IMR-90 (cell line): ENCODE measurements around the gene AMBRA1. TPM values are rescaled to one million over a fixed set of nuclear protein-coding genes. Genes with fewer than 3 reads are reported as not detected.

Experiments used
- ATAC-seq: fragments of 200-7000 bp; cut with Tn5 transposase; 2 replicates; pipeline ENCODE4 v1.9.1; 2020; ENCODE audit warnings: low read depth, mild to moderate bottlenecking, moderate library complexity
- BruUV-seq: library from RNA; stranded (reverse); fragments of 400-500 nt; replicated peaks from 2 replicates; lab custom pipeline; 2021; lab: Mats Ljungman, UMichigan
- CTCF ChIA-PET: fragments of 300-600 bp; formaldehyde crosslinking; extraction: SDS; loops from one replicate; lab custom pipeline; 2021; ENCODE audit warnings: antibody characterized with exemption; lab: Yijun Ruan, JAX
- POLR2A ChIA-PET: fragments of 300-600 bp; sonication (Branson Sonifier 250); formaldehyde crosslinking; loops from one replicate; lab custom pipeline; 2022; ENCODE audit warnings: antibody characterized with exemption; ENCODE audit not compliant: unreplicated experiment; lab: Charles Lee
- DNase-seq: peaks from one replicate; pipeline ENCODE4 v3.0.0; 2013
- H2AFZ ChIP-seq: replicated peaks from 2 replicates; pipeline ENCODE3; 2013; ENCODE audit warnings: low read length, mild to moderate bottlenecking; ENCODE audit not compliant: poor library complexity
- H2AK5ac ChIP-seq: 2 replicates; pipeline ENCODE4 v1.6.1; 2013; ENCODE audit warnings: low read depth, low read length, inconsistent platforms
- H2AK9ac ChIP-seq: replicated peaks from 2 replicates; pipeline ENCODE3; 2013; ENCODE audit warnings: mild to moderate bottlenecking, low read depth, low read length, moderate library complexity; ENCODE audit not compliant: poor library complexity
- H2BK120ac ChIP-seq: 2 replicates; pipeline ENCODE4 v1.6.1; 2013; ENCODE audit warnings: low read depth, low read length, inconsistent platforms
- H2BK15ac ChIP-seq: 3 replicates; pipeline ENCODE4 v1.6.1; 2013; ENCODE audit warnings: low read depth, low read length, inconsistent platforms
- H2BK20ac ChIP-seq: 2 replicates; pipeline ENCODE4 v1.6.1; 2013; ENCODE audit warnings: low read depth, mild to moderate bottlenecking, inconsistent platforms, low read length, moderate library complexity
- H2BK5ac ChIP-seq: 2 replicates; pipeline ENCODE4 v1.6.1; 2013; ENCODE audit warnings: mild to moderate bottlenecking, low read depth, low read length, inconsistent platforms; ENCODE audit not compliant: poor library complexity, severe bottlenecking
- H3K14ac ChIP-seq: replicated peaks from 2 replicates; pipeline ENCODE4 v1.6.1; 2013; ENCODE audit warnings: low read depth, low read length, inconsistent platforms
- H3K18ac ChIP-seq: 2 replicates; pipeline ENCODE4 v1.6.1; 2013; ENCODE audit warnings: low read depth, low read length, control low read depth
- H3K23ac ChIP-seq: 2 replicates; pipeline ENCODE4 v1.6.1; 2013; ENCODE audit warnings: low read depth, low read length, inconsistent platforms
- H3K27ac ChIP-seq: 2 replicates; pipeline ENCODE4 v1.5.1; 2013; ENCODE audit warnings: mild to moderate bottlenecking, control low read depth, low read length; ENCODE audit not compliant: insufficient read depth
- H3K27me3 ChIP-seq: 2 replicates; pipeline ENCODE4 v1.6.1; 2013; ENCODE audit warnings: low read length; ENCODE audit not compliant: control insufficient read depth, insufficient read depth
- H3K36me3 ChIP-seq: 2 replicates; pipeline ENCODE4 v1.6.1; 2013; ENCODE audit warnings: low read length, mixed read lengths; ENCODE audit not compliant: control insufficient read depth, insufficient read depth
- H3K4ac ChIP-seq: 2 replicates; pipeline ENCODE4 v1.6.1; 2013; ENCODE audit warnings: low read depth, low read length, inconsistent platforms
- H3K4me1 ChIP-seq: 2 replicates; pipeline ENCODE4 v1.6.1; 2013; ENCODE audit warnings: low read length, mixed read lengths; ENCODE audit not compliant: control insufficient read depth, insufficient read depth
- H3K4me2 ChIP-seq: 2 replicates; pipeline ENCODE4 v1.6.1; 2013; ENCODE audit warnings: low read depth, mild to moderate bottlenecking, control low read depth, low read length, moderate library complexity
- H3K4me3 ChIP-seq: 2 replicates; pipeline ENCODE4 v1.5.1; 2013; ENCODE audit warnings: low read depth, mild to moderate bottlenecking, control low read depth, low read length, moderate library complexity; ENCODE audit not compliant: insufficient read depth
- H3K56ac ChIP-seq: 2 replicates; pipeline ENCODE4 v1.6.1; 2013; ENCODE audit warnings: low read length, inconsistent platforms; ENCODE audit not compliant: insufficient read depth; ENCODE audit errors: extremely low read depth
- H3K79me1 ChIP-seq, 2 experiments: 2 replicates each; pipeline ENCODE4 v1.6.1; 2013; ENCODE audit warnings: low read length in 2 of 2, inconsistent platforms in 1 of 2, low read depth in 1 of 2
- H3K9ac ChIP-seq: 2 replicates; pipeline ENCODE4 v1.6.1; 2013; ENCODE audit warnings: low read depth, low read length, control low read depth
- H3K9me1 ChIP-seq: 2 replicates; pipeline ENCODE4 v1.6.1; 2013; ENCODE audit warnings: low read length, inconsistent platforms; ENCODE audit not compliant: insufficient read depth
- H3K9me3 ChIP-seq: 2 replicates; pipeline ENCODE4 v1.6.1; 2013; ENCODE audit warnings: low read length; ENCODE audit not compliant: control insufficient read depth, insufficient read depth
- H4K20me1 ChIP-seq: 2 replicates; pipeline ENCODE4 v1.6.1; 2013; ENCODE audit warnings: low read length, inconsistent platforms; ENCODE audit not compliant: insufficient read depth
- H4K5ac ChIP-seq: 2 replicates; pipeline ENCODE4 v1.6.1; 2013; ENCODE audit warnings: mild to moderate bottlenecking, low read depth, low read length, control low read depth
- H4K8ac ChIP-seq, 2 experiments: 2 replicates each; pipeline ENCODE4 v1.6.1; 2013; ENCODE audit warnings: low read depth in 2 of 2, low read length in 2 of 2, control low read depth in 1 of 2, inconsistent platforms in 1 of 2
- H4K91ac ChIP-seq: 2 replicates; pipeline ENCODE4 v1.6.1; 2013; ENCODE audit warnings: low read depth, low read length, inconsistent platforms; ENCODE audit not compliant: insufficient read depth
- CEBPB ChIP-seq: IDR thresholded peaks from 2 replicates; pipeline ENCODE4 v1.6.1; 2012; ENCODE audit warnings: low read depth, low read length, improper control_type of control experiment
- RFX5 ChIP-seq: IDR thresholded peaks from 2 replicates; pipeline ENCODE4 v1.8.0; 2012; ENCODE audit warnings: low read depth, mild to moderate bottlenecking, low read length, moderate library complexity
- WGBS, 2 experiments: methylation state at CpG; one replicate each; pipeline versions ENCODE4 v1.1.5 to v1.1.7; 2013; ENCODE audit warnings: missing lambda C conversion rate in 2 of 2; ENCODE audit not compliant: insufficient read length in 1 of 2; ENCODE audit errors: extremely low coverage in 2 of 2; 5-methylcytosine and 5-hydroxymethylcytosine counted together
- dilution Hi-C: fragments of 300-500 bp; cut with HindIII; formaldehyde crosslinking; loops from one replicate; pipeline ENCODE4 v1.14.3; 2018; ENCODE audit warnings: low sequenced_read_pairs; ENCODE audit not compliant: unreplicated experiment
- in situ Hi-C: fragments of 300-500 bp; cut with MboI; formaldehyde crosslinking; loops from 3 replicates; pipeline ENCODE4 v1.14.3; 2019; ENCODE audit warnings: low sequenced_read_pairs, inconsistent platforms, mixed read lengths
- intact Hi-C: fragments of 100-400 bp; cut with micrococcal nuclease; formaldehyde crosslinking; loops from 2 replicates; pipeline ENCODE4 v1.10.0; 2022
- polyA plus RNA-seq, 3 experiments: library from polyadenylated mRNA; depleted of rRNA; stranded (reverse); fragments of >200 nt; gene quantifications; 2 replicates each; pipeline ENCODE4 v1.2.3, GENCODE V29; 2012; ENCODE audit warnings: low replicate concordance in 1 of 3
- total RNA-seq: library from RNA; depleted of rRNA; stranded (reverse); fragments of >200 nt; gene quantifications from 2 replicates; pipeline ENCODE4 v1.2.3, GENCODE V29; 2012

AMBRA1 gene
- total and polyA plus RNA-seq, 2 of the 4 experiments (the other 2 are of a cell fraction): 9.4 to 18.3 TPM

DNA sequence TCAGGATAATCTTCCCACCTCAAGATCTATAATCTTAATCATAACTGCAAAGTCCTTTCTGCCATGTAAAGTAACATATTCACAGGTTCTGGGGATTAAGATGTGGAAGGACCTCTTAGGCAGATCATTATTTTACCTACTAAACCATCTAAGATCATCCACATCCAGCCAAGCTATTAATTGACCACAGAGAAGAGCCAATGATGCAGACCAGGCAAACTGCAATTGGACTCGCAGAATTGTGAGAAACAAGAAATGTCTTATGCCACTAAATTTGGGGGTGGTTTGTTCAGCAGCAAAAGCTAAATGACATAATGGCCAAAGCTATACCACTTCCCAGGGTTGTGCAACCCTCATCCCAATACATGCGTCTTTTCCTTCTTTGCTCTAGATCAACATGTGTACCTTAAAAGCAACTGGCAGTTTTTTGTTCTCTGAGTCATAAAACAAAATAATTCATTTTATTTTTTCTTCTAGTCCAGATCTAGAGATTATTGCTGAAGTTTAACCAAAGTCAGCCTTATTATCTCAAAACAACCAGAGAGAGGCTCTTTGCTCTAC lies 113.6 kb downstream of the AMBRA1 start:
- Histone ChIP-seq H3K14ac (no peak overlapping the region), H3K9me1 (no peaks in the 10 kb centered on the region), H3K4me3 (no peak overlapping the region), H3K4ac (no peak overlapping the region), H3K4me1 (no peaks in the 10 kb centered on the region), H3K23ac (no peak overlapping the region), H3K27me3 (no peaks in the 10 kb centered on the region), H2AK5ac (no peak overlapping the region), H3K79me1 (peaks cover 9 to 21% of the 10 kb centered on the region in 2 experiments; a peak in 3 of 4 replicates), H3K9me3 (no peaks in the 10 kb centered on the region), H4K91ac (no peak overlapping the region), H3K36me3 (no peaks in the 10 kb centered on the region), H2AFZ (no peak overlapping the region), H2BK20ac (no peak overlapping the region), H2BK15ac (no peak overlapping the region), H4K8ac (no peak overlapping the region), H3K4me2 (no peak overlapping the region), H4K5ac (no peak overlapping the region), H2AK9ac (no peak overlapping the region), H2BK5ac (no peak overlapping the region), H3K27ac (no peak overlapping the region), H3K9ac (no peak overlapping the region), H3K18ac (no peak overlapping the region), H4K20me1 (no peaks in the 10 kb centered on the region), H2BK120ac (no peak overlapping the region), H3K56ac (no peak overlapping the region)
- no peak for DNase-seq
- intact Hi-C loops: no loop called here
- dilution Hi-C loops: no loop called here
- WGBS, 2 experiments: no CpG with 5 or more reads among the region's 2 CpGs
- no peak for ATAC-seq
- in situ Hi-C loops: no loop called here
- TF ChIP-seq CEBPB (peak; percentile 53), RFX5 (no peak)
- ChIA-PET CTCF (interaction anchor here (1.2 to 1.7 kb wide), 2 partner anchors 10 to 34 kb away, joined by 4 read pairs; no protein-coding TSS in a partner anchor), POLR2A (no interaction called here)
- BruUV-seq: no TSS peak
